RPMI7951 (cell line): ENCODE measurements around the gene HSD17B2. TPM values are rescaled to one million over a fixed set of nuclear protein-coding genes. Genes with fewer than 3 reads are reported as not detected.

Experiments
- DNase-seq: peaks from one replicate; pipeline ENCODE4 v3.0.0-alpha.2; 2012; ENCODE audit warnings: low read depth
- total RNA-seq: library from RNA; depleted of rRNA; stranded (reverse); fragments of >200 nt; shearing (Covaris generic); gene quantifications from 2 replicates; pipeline ENCODE4 v1.2.3, GENCODE V29; 2014

HSD17B2 gene
- total RNA-seq, 1 experiment from 2014 or later: 1.4 TPM

DNA sequence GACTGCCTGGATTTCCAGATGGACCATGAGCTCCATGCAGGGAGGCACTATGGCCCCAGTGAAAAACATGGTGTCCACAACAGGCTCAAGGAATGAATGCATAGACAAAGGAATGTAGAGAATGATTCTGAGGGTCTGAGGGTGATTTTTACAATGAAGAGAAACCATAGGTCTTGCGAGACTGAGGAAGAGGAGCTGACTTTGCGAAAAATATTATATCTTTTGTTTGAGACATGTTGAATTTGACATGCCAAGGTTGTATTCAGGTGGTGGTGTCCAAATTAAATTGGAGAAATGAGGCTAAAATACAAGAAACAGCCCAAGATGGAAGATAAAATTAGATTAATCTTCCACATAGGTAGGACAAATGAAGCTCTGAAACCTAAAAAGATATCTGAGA is 12.7 kb downstream of the HSD17B2 start:
- no peak for DNase-seq

DNA sequence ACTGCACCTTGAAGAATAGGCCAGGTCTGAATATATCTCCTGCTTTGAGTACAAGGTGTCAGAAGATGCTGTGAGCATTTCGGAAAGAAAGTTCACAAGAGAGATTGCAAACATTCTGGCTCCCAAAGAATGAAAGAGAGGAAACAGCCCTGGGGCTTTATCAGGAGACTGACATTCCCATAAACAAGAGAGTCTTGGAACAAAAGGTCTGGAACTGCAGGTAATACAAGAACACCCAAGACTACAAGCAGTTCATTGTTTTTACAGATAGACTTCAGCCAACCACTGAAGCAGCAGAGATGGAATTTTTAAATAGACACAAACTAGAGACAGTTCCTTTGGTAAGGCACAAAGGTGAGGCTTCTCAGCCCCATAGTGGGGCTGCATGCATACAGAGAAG is 14.4 kb downstream of the HSD17B2 start:
- no peak for DNase-seq

DNA sequence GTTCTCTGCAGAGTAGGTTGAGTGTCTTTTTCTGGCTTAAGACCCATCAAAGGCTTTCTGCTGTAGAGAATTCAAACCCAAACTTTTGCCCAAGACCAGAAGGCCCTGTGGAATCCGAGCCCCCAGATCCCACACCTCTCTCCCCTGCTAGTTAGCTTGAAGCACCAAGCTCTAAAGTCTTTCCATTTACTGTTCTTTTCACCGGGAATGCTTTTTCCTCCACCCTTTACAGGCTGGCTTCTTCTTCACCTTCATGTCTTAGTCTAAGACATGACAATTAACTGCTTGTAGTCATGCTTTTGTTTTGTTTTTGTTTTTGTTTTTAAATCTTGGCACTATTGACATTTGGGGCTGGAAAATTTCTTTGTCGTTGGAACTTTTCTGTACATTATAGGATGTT is 15.5 kb downstream of the HSD17B2 start:
- no peak for DNase-seq

DNA sequence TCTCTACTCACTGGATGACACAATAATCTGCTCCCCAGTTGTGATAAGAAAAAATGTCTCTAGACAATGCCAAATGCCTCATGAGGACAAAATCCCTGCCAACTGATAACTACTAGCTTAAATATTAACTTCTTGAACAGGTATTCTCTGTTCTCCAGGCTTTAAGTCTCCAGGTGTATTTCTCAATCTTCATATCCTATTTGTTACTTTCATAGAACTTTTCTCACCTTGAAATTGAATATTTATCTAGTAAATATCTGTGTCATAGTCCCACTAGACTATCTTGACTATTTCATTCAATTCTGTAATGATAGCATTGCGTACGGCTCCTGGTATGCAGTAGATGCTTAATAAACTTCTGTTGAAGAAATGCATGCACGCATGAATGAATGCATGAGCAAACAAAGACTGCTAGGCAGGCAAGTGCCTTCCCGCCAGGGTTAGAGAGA is 15.9 kb downstream of the HSD17B2 start:
- no peak for DNase-seq

DNA sequence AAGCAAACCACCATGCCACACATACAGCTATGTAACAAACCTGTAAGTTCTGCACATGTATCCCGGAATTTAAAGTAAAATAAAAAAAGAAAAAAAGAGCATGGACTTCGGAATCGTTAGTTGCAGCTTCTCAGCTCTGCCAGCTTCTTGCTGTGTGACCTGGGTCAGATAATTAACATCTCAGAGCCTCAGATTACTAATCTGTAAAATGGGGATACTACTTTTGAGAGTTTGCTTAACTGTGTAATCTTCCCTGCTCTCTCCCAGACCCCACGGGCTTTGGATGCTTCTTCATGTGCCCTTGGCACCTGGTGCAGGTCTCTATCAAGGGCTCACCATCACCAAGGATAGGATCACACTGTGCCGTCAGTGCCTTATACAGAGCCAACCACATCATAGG is 16.6 kb downstream of the HSD17B2 start:
- no peak for DNase-seq

DNA sequence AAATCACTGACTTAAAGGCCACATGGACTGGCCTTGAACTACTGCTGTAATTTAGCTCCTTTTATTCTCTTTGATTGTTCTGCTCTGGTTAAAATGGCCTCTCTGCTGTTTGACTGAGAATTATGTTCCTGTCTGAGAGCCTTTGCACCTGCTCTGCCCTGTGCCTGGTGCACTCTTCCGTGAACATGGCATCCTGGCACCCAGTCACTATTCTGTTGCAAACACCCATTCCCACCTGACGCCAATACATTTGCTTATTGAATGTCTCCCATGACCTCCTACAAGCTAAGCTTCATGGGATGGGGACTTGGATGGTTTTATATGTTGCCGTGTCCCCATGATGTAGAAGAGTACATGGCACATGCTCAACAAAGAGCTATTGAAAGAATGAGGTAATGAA is 20.1 kb downstream of the HSD17B2 start:
- no peak for DNase-seq

DNA sequence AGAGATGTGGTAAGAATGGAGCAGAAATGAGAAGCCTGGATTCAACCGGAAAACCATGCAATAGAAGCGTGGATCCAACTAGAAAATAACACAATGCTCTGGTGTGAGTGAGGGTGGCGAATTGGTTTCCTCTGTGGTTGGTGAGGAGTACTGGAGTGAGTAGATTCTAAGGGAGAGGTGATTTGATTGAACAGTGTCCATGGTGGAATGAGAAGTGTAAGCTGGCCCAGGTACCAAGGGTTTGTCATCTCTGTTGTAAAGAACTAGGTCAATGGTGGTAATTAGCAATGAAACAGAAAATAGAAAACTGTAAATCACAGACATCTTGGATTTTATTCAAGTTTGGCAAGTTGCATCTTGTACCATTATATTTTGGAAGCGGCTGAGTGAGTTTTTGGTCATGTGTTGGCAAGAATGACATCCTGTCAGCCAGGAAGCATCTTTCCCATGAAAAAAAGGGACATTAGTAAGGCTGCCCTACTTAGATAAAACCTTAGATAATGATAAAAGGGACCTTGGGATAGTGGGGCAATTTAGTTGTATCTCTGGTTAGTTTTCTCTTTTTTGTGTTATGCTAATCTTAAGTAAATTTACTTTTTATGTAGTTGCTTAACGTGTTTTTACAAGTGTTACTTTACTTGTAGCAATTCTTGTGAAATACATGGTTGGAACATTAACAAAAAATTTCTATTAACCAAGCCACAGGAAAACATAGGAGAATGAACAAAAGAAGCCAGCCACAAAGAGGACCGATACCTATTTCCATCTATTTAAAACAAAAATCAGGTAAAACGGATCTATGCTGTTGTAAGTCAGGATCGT is 20.9 kb downstream of the HSD17B2 start:
- peak; percentile 36 for DNase-seq

DNA sequence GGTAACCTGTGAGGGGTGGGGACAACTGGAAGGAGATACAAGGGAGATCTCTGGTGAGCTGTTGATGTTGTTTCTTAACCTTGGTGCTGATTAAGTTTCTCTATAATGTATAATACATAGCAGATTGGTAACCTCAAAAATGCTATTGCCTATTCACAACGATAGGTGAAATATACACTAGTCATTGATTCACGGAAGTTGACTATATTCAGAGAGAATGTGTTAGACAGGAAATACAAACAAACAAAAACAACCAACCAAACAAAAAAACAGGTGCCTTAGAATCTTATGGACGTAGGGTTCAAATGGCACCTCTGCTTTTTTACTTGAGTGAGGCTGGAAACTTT is 21.5 kb downstream of the HSD17B2 start:
- no peak for DNase-seq

DNA sequence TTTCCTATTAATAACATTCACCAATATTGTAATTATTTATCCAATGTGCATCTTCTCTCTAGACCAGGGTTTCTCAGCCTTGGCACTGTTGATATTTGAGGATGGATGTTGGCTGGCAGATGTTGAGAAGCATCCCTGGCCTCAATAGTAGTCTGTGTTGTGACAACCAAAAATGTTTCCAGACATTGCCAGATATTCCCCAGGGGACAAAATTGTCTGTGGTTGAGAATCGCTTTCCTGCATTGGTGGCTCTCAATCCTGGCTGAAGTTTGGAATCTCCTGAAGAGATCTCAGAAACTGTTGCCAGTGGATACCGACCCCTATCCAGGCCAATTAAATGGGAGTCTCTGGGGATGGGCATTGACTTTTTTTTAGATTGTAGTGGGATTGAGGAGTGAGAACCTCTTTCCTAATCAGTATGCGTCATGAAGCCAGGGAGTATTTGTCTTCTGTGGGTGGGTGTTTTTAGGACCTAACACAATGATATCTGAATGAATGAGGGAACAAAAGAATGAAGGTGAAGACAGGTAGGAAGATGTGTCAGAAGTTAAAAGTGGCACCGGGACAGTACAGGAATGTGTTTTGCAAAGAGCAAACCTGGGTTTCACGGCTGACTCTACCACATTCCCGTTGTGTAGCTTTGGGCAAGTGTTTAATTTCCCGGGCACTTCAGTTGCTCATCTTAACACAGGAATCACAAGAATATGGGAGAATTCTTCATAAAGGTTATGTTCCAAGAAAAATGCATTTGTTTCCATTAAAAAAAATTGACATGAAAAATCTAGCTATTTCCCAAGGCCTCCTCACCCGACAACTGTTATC is 24.3 kb downstream of the HSD17B2 start:
- DNase-seq: peak; percentile 45

DNA sequence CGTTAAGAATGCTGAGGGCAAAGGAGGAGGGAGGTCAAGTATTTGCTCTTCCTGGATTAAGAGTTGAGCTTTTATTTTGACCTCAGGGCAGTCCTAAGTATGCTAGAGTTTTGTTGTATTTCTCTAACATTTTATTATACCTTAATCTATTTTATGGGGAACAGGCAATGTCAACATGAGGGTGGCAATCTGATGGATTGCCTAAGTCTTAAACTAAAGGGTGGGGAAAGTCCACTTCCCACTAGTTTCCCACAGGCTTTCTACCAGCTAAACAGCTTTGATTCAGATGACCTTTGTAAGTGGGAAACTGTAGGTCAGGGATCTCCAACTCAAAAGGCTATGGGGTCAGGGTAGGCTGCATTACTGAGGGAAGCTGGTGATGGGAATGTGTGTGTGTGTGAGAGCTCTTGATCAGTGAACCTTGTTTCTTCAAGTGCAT is 24.9 kb downstream of the HSD17B2 start:
- DNase-seq: no peak

DNA sequence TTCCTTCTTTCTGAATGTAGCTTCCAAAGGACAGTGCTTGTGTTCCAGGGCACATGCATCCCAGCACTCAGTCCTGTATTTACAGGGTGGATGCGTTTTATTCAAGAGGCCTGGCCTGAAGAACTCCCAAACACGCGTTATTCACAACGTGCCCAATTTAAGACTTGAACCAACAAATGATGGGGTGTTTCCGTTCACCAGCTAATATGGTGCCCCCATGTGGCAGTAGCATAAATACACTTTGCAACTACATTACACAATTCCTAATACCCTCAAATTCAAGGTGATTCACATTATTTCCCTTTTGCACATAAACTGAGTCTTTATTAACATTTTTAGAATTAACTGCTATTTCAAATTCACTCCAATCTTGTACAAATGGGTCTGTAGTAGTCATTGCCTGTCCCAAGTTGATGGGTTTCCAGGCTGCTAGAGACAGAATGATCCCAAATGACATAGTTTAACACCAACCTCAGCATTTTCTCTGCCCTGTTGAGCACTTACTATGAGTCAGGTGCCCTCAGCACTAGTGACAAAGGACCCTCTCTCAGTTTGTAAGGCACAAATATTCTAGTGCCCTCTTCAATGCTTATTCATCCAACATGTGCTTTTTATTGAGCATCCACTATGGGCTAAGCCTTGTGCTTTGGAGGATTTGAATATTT is 26.9 kb downstream of the HSD17B2 start:
- DNase-seq: peak; percentile 62

DNA sequence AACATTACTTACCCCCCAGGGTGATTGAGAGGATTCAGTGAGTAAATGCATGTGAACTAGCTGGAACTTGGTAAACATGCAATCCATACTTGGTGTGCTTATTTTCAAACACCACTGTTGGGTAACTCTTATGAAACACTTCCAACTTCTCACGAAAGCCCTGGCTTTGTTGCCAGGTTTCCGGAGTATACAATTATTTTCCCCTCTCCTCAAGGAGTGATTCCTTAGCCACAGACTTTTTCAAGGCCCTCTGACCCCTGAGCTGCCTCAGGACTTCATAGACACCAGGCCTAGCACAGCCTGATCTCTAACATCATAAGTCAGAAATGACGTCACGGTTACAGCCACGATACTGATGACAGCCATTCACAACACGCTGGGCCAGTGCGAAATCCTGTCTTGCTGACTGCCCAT is 27.6 kb downstream of the HSD17B2 start:
- DNase-seq: peak; percentile 84

DNA sequence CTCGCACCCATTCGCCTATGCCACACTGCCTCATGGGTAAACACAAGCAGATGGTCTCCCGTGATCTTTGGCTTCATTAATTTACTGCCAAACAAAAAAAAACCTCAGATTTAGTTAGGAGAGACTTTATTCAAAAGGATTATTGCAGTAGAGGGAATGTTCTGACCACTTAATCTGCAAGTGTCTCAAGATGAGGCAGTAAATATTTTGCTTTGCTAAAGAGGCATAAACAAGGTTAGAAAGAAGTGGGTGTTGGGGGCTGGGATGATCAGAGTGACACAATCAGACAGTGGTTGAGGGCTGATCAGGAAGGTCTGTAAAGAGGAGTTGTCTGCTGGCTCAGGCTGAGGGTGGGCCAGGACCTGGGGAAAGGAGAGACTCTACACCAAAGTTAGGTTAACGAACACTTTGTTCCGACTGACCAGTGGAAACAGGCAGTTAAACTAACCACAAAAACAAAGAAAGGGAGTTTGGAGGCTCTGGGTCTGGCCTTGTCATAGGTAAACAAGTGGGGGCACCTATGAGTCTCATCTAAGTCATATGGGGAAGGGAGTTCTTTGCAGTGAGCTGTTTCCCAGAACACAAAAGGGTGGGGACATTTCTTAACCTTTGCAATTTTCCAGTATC is 28.5 kb downstream of the HSD17B2 start:
- no peak for DNase-seq

DNA sequence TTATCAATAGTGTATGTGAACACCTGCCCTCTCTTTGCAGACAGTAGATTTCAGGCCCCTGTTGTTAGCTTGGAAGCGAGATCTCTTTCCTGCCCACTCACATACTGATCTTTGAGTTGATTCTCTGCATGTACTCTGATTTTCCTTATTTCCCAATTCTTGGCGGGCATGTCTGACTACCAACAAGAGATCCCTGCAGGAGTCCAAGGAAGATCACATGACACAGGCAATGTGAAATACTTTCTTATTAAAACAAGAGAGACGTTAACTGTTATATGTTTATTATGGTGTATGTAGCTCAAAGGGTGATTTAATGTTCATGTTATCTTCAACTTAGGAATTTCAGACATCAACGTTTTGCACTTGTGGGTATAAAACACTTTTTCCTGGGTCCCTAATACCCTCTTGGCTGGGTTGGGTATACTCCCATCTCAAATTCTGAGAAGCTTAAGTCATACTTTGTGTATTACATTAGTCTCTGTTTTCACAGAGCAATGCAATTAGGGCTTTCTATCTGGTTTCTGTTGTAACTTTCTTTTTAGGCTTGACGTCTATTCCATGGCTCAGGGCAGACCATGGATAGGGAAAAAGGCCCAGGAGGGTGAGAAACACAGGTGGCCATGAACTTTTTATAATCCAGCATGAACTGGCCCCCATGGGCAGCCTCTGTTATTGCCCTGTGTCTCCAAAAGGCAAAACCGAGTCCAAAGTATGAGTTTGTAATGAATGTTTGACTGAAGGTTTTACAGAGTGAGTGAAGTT is 32.2 kb downstream of the HSD17B2 start:
- no peak for DNase-seq

DNA sequence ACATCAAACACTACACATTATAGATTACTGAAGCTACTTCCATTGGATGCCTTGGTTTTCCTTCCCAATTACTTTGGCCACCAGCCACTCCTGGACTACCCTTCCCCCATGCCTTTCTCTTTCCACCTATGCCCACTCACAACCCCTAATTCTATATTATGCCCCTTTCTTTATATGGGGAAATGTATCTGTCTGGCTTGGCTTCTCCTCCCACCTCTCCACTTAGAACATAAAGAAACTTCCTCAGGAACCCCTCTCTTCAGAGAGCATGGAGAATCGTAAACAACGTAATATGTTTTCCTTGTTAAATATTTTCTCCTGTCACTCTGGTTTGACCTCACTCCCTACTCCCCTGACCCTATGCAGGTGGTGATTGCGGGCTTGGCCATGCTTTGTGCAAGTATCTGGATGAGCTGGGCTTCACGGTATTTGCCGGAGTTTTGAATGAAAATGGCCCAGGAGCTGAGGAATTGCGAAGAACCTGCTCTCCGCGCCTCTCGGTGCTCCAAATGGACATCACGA is 32.8 kb downstream of the HSD17B2 start:
- no peak for DNase-seq

DNA sequence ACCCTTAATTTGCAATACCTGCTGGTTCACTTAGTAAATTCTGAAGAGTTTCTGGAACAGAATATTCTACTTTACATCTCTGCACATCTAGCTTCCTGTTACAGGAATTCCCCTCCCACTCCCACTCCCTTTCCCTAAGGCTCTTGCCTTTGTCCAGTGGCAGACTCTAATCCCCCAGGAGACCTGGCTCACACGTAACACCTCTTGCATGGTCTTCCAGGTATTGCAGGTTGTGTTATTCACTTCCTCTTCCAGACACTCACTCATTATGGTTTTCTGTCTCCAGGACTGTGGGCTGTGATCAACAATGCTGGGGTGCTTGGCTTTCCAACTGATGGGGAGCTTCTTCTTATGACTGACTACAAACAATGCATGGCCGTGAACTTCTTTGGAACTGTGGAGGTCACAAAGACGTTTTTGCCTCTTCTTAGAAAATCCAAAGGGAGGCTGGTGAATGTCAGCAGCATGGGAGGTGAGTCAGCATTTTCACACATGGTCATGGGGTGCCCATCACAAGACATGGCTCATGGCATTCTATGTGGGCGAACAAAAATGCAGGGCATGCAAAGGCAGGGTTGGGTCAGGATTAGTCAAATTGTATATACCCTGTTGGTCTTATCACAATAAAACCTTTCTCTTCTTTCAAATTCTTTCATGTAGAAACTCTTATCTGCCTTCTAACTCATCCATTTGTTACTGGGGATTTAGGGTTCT is 35.8 kb downstream of the HSD17B2 start:
- DNase-seq: peak; percentile 90

DNA sequence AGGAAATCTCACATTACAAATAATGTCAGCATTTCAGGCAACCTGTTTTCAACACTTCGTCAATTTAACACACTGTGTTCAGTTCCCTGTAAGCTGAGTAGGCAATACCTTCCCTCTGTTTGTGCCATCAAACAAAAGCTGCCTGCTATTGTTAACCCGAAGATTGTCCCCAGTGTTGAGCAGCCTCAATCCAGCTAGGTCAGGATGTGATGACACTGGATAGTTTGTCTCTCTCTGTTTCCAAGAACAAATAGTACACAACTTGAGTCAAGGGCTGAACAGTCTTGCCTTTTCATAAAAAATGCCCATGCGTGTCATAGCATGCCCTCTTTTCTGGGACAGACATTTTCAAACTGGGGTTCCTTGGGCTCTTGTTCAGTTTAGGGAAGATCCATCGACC is 36.4 kb downstream of the HSD17B2 start:
- no peak for DNase-seq

DNA sequence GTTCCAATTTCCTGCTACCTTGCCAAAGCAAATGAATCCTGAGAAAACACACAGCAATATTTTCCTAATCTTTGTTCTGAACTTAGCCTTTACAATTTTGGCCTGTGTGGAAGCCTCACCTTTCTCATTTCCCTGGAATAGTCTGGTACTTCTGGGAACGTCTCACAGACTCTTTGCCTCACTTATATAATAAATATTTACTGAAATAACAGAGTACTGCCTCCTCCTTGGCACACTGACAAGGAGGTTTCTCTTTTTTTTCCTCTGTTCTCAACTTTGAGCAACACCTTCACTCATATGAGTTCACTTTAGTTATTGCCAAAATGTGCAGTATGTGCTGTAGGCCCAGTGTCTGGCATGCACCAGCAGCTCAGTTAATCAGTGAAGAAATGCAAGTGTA is 37.3 kb downstream of the HSD17B2 start:
- DNase-seq: no peak

DNA sequence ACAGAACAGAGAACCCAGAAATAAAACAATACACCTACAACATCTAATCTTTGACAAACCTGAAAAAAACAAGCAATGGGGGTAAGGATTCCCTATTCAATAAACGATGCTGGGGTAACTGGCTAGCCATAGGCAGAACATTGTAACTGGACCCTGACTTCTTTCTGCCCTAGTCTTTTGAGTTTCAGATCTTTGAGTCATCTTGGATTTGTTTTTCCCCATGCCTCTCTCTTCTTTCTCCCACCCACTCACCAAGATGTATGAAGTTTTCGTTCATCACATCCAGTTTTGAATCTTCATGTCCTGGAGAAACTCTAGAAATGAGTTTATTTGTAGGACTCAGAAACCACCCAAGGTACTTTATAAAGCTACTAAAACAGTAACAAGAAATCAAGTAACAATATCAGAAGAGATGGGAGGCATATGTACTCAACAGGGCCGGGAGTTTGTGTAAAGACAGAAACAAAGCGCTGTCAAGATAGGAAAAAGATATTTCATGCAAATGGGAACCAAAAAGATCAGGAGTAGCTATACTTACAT is 39.0 kb downstream of the HSD17B2 start:
- no peak for DNase-seq

DNA sequence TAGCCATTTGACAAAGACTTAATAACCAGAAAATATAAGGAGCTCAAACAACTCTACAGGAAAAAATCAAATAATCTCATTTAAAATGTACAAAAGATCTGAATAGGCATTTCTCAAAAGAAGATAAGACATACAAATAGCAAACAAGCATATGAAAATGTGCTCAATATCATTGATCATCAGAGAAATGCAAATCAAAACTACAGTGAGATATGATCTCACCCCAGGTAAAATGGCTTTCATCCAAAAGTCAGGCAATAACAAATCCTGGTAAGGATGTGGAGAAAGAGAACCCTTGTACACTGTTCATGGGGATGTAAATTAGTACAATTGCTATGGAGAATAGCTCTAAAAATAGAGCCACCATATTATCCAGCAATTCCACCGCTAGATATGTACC is 43.1 kb downstream of the HSD17B2 start:
- no peak for DNase-seq
